Tongue (tissue), 2 donors: ENCODE results near the gene CFAP45. TPM values are rescaled to one million over a fixed set of nuclear protein-coding genes. Genes with fewer than 3 reads are reported as not detected.

Experiments
- DNase-seq: peaks from one replicate; pipeline ENCODE4 v3.0.0-alpha.2; 2015
- total RNA-seq: library from RNA; depleted of rRNA; stranded (reverse); fragments of >200 nt; gene quantifications from one replicate; pipeline ENCODE4 v1.2.3, GENCODE V29; 2014

CFAP45 gene
- total RNA-seq, 1 donor from 2014 or later: 0.10 TPM

DNA sequence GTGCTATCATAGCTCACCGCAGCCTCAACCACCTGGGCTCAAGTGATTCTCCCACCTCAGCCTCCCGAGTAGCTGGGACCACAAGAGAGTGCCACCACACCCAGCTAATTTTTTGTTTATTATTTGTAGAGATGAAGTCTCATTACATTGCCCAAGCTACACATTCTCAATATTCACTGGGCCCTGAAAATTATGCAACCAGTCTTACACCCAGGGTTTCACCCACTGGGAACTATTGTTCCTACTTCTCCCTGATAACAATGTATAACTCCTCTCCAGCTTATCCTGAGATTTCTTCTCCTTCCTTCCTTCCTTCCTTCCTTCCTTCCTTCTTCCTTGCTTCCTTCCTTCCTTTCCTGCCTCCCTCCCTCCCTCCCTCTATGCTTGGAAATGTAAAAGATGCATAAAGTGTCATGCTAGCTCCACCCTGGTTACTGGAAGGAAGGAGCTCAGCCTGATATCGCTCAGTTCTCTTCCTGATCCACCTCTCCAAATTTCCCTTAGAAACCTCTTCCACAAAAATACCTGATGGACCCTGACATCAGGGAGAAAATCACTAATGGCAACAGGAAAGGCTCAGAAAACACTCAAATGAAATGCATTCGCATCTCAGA is 26.3 kb downstream of the CFAP45 start:
- no peak for DNase-seq

DNA sequence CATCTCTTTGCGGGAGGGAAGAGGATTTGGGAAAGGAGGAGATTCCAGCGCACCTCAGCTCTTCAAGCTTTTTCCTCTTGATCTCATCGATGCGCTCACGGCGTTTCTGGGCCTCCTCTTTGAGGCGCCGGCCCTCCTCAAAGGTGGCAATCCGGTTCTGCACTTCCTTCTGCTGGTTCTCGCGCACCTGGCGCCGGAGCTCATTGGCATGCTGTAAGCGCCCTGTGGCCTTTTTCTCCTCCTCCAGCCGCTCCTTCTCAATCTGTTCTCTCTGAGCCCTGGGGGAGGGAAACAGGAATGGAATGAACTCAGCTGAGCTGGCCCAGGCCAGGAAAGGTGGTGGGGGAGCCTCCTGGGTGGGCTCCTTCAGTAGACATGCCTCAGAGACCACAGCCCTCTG is 27.1 kb downstream of the CFAP45 start:
- no peak for DNase-seq

DNA sequence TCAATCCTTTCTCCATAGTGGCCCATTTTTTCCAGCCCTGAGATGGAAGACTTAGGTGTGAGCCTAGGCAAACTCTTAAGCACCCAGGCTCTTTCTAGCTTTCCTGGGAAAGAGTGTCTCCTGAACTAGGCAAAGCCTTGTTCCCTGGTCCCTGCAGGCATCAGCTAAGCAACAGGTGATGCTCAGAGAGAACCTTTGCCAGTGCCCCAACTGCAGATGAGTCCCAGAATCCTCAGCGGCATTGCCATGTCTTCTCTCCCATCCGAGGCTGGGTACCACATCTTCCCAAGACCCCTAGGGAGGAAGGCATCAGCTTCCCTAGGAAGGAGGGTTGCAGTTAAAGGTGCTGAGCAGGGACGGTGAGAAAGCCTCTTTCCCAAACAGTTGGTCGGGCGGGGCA is 29.3 kb downstream of the CFAP45 start:
- no peak for DNase-seq

DNA sequence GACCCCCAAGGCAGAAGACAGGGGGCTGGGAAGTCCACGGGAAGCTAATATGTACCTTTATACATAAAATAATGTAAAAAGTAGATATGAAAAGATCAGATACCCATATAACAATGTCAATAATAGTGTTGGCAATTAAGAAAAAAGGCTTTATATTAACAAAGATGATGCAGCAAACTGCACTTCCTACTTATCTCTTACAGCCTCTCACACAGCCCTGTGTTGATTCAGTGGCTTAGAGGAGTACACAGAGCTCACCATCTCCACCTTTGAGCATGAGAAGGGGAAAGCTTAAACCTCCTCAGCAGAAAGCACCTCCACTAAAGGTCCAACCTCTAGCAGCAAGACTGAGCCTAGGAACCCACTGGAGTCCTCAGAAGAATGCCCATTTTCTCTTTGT is 30.4 kb downstream of the CFAP45 start:
- DNase-seq: no peak

DNA sequence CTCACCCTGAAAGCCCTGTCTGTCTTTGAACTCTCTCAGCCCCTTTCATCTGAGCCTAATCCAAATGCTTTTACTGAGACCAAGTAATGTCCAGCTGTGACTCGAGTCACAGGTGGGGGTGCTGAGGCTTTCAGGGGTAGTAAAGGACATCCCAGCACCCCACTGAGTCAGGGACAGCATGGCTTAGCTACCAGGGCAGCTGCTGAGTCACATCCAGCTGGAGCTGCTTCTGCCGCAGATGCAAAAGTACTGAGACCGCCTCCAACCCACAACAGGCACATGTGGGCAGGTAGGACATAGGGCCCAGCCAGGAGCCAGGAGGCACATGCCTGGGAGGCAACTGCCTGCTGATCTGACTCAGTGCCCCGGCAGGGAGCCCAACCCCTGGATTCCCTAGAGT is 30.8 kb downstream of the CFAP45 start:
- no peak for DNase-seq

DNA sequence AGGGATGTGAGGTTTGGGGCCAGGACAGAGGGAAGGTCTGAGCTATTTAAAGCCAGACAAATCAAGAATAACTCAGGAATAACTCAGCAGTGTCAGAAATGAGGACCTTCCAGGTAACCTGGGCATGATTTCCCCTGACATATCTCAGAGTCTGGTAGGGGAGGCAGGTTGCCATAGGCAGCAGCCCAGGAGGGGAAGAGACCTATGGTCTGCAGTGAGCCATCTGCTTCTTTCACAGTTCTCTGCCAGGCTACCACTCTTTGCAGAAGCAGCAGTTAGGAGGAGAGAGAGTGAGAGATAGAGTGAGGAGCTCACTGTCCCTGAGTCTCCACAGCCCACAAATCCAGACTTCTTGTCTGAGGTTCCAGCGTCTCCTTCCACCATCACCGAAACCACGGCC is 31.2 kb downstream of the CFAP45 start:
- no peak for DNase-seq

DNA sequence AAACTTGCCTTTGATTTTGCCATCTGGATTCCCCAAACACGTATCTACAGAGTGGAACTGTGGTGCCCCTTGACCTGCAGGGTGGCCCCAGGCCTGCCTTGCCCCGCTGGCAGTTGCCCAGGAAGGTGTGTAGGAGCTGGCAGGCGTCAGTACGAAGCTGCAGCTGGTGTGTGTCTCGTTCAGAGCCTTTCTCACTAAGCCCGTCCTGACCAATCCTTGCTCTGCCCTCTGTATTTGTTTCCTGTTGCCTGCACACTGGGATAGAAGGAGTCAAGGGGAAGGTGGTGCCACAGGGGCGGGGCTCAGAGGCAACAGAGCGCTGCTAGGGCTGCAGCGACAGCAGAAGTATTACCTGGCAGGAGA is 32.3 kb downstream of the CFAP45 start:
- DNase-seq: peak; percentile 82

DNA sequence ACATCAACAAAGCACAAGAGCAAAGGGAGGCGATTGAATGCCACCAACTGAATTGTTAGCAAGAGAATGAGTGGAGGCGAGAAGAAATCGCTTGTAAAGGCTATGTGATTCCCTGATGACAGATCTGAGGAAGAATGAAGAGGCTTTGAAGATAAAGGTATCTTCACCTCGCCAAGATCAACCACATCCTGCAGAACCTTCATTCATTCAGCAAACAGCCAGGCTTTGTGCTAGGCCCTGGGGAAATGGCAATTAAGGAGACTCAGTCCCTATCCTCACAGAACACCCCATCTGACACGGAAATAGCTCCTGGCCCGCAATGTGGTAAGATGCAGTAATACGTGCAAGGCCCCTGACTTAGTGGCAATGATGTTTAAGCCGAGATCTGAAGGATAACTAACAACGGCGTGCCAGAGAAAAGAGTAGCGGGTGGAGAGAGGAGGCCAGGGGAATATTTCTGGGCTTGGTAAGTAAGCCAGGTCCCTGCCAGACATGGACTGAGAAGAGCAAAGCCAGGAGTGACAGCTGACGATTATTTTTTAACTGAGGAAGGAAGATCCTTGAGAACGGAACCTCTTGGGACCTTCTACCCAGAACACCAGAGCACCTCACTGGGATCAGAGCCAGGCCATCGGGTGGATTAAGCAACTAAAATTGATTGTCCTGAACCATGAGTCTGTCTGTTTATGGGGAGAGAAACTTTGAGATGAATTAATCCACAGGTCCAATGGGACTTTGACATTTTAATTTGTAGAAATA is 32.9 kb downstream of the CFAP45 start:
- peak; percentile 25 for DNase-seq

DNA sequence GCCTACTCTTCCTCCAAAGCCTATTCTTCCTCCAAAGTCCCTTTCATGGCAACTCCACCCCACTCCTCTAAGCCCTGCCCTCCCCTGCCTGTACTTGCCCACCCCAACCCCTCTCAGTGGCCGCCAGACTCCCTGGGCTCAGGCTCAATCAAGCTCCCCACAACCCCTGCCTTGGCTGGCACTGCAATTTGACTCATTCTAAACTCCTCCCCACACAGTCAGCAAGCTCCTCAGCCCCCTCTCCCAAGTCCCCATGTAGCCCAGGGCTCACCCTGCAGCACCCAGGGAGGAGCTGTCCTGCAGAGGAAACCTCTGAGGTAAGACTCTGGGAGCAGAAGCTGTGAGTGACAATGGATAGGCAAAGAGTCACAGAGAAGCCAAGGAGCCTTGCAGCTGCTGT is 33.9 kb downstream of the CFAP45 start:
- DNase-seq: no peak

DNA sequence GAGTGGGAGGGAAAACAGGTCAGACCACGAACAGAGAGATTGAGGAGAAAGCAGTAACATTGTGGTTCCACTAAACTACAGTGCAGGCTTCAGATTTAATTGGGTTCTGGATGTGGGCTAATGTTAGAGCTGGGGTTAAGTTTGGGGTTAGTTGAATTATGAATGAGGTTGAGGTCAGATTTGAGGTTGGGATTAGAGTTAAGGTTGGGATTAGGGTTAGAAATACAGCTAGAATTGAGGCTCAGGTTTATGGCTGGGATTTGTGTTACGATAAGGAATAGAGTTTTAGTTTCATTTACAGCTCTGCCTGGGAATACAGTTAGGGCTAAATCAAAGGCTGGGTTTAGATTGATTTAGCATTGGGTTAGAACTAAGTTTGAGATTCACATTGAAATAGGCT is 35.7 kb downstream of the CFAP45 start:
- no peak for DNase-seq

DNA sequence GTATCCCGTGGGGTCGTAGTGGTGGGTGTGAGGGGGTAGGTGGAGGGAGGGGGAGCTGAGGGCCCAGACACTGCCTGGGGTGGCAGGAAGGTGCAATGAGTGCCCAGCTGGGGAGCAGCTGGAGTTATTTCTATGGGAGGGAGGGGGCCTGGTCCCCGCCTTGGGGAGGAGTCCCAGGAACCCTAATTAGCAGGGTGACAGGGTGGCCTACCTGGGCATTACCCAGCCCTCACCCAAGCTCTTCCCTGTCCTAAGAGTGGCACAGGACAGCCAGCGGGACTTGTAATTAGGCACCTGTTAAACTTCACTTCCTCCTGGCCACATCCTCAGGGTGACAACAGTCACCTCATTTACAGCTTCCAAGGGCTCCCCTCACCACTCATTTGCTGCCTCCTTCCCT is 37.4 kb downstream of the CFAP45 start, which contains the start of gene VSIG8:
TSS of gene VSIG8 (minus strand) at position 101 of the 400 bp plus-strand sequence. CDS start 136 bp downstream, outside the sequence.
- no peak for DNase-seq

DNA sequence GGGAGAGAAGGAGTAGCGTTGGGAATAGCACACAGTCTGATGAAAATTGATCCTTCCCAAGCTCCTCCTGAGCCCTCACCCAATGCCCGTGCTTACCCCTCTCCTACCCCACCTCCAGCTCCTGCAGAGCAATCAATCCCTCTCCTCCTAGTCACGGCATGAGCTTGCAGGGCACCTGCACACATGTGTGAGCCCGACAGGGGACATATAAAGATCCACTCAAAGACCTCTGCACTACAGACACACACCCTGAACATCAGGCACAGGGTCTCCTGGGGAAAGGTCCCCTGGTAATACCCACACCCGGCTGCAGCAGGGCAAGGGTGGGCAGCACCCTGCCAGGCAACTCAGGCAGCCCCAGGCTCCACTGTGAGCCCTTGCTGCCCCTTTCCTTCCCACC is 37.9 kb downstream of the CFAP45 start:
- DNase-seq: no peak

DNA sequence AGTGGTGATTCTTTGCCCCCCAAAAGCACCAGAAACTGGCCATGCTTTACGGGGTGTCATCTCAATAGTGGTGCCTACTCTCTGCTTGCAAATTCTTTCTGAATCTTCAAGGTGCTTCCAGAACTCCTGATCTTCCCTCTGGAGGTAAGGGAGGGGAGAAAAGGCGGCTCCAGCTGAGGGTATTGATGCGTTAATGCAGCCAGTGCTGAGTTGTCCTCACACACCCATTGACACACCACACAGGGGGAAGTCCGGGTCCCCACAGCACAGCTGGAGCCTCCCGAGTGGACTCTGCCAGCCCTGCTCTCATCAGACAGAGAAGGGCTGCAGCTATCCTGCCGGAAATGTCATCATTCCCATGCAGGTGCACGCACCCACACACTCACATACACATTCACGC is 38.7 kb downstream of the CFAP45 start:
- no peak for DNase-seq

DNA sequence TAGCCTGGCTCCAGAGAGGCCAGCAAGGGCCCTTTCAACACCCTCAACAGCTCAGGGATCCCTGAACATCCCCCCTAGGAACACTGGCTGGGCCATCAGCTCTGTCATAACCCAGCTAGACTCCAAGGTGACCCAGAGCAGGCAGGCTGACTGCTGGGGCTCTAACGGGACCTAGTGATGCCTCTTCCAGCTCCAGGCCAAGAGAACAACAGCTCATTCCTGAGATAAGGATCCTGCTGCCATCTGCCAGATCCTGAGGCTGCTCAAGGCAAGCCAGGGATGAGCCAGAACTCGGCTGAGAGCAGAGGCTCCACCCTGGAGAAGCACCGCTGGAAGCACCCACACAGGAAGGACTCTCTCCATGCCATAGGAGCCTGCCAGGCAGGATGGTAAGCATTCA is 39.5 kb downstream of the CFAP45 start:
- no peak for DNase-seq

DNA sequence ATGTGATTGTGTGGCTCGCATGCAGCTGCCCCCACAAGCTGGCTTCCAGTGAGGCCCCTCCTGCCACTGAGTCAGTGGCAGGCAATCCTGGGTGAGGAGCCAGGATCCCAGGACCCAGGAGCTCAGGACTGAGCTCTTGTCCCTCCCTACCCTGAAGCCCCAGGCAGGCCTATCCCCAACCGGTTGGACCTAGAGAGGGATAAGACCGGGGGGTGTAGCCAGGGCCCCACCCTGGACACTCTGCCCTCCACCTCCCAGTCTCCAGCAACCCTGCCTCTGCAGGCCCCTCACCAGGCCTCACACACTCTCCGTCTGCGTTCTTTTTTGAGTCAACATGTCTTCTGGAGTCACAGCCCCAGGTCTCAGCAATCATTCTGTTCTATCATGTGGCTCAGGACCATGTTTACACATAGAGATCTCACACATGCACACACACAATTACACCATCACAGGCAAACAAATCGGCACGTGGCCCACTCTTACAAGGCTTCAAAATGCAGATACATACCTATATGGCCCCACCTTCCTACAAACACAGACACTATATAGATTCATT is 40.1 kb downstream of the CFAP45 start:
- DNase-seq: peak; percentile 22

DNA sequence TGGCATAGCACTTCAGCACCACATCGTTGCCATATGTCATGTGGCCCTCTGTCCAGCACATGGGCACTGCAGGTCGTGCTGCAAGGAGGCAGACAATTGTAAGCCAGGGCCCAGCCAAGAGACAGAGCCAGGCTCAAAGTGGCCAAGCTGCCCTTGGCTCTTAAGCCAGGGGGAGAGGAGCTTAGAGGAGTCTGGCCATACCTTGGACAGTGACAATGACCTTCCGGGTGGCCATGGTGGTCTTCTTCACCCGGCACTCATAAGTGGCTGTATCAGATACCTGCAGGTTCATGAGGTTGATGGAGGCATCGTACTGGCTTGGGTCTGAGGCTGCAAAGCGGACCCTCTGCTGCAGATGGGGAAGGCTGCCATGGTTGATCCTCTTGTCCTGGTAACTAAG is 42.1 kb downstream of the CFAP45 start:
- DNase-seq: no peak

DNA sequence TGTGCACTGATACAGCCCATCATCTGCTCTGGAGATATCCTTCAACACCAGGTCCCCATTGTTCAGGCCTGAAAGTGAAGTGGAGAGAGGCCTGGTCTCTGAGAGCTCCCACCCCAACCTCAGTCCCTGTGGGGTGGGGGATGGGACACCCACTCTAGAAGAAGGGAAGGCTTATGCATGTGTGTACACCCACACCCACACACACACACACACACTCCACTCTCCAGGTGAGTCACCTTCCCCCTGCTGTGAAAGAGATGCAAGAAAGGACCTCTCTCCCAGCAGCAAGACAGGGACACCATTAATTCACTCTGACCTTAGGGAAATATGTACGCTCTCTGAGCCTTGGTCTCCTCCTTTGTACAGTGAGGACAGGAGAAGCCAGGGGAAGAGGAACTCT is 43.4 kb downstream of the CFAP45 start:
- no peak for DNase-seq

DNA sequence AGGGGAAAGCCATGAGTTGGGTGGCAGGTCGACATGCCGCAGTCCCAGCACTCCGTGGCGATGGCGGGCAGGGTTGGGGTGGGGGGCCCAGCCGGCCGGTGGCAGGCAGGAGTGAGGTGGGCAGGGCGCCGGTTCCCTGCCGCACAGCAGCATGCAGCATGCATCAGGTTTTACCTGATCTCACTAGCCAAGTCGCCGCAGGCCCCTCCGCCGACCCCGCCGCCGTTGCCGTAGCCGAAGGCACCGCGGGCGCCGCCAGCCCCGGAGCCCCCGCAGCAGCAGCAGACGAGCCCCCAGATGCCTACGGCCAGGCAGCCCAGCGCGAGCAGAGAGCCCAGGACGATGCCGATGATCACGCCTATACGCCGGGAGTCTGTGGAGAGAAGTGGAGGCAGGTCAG is 44.3 kb downstream of the CFAP45 start:
- no peak for DNase-seq

DNA sequence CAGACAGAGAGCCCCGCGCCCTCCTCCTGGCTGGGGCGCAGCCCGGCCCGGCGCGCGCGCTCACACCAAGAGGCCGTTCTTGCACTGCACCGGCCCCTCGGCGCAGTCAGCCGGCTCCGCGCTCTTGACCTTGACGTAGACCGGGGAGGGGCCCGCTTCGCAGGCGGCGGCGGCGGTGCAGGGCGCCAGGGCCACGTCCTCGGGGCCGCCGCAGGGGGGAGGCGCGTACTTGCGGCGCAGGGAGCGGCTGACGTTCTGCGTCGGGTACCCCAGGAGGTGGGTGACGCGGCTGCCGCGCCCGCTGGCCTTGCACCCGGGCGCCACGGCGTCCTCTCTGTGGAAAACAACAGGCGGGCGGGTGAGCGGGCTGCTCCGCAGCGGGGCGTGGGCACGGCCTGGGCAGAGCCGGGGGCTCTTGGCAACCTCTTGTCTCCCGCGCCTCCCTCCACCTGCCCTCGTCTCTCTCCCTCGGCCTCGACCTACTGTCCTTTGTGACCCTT is 45.2 kb downstream of the CFAP45 start:
- peak; percentile 86 for DNase-seq

DNA sequence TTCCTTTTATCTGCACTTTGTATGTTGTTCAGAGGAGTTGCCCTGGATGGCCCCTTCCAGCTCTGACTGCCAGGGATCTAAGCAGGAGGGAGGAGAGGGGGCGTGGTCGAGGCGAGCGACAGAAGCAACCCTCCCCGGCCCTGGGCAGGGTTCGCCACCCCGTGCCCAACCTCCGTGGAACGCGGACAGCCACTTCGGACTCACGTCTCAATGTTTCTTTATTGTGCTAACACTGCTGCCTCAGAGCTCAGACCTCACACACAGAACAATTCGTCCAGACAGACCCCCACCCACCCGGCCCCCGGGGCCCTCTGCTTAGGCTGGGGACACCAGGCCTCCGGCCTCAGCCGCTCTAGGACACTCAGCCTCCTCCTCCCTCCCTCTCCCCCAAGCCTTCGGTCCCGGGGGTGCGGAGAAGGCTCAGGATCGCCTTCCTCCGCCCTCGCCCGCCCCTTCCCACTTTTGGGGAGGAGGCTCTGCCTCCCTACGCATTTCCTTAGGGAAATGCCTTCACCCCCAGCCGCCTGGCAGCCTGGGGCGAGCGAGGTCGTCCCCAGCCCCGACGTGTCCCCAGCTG is 45.8 kb downstream of the CFAP45 start:
- peak; percentile 83 for DNase-seq

DNA sequence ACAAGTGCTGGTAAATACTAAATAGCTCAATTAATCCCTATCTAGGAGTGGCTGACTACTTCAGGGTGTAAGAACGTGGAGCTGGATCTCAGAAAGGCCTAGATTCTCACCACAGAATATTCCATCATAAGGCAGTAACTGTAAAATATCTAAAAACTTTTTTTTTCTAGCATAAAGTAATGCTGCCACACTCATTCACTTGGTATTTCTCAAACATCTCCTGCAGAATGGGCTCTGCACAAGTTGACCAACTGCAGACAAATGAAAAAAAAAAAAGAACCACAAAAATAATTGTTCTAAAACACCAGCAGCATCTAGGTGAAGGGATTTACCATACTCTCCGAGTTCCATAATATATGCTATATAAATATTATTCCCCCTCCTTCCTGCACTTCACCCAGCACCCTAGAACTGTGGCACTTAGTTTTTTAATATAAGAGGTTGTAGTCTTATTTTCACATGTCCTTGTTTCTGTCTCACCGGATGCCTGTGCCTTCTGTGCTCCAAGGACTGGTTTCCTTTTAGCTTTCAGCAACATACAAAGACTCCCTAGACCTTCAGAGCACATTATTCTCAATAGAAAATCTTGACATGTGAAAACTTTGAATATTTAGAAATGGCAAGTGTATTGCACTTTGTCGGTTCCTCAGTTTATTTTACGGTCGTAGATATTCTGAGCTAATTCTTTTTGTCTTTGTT is 46.4 kb downstream of the CFAP45 start:
- no peak for DNase-seq

DNA sequence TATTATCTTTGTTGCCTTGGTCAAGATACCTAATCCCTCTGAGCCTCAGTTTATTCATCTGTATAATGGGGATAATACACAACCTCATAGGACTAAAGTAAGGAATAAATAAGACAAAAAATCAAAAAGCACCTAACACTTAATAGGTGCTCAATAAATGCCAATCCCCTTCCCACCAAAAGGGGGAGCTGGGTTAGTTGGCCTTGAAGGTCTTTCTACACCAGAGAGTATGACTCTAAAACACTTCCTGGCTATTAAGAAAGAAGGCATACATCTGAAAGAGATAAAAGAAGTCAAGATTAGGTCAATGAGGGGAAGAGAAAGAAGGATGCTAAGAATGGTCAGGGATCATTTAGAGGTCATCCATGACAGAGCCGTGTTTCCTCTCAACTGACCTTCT is 48.6 kb downstream of the CFAP45 start:
- no peak for DNase-seq
